ENCODE data around the gene LUZP2.

LUZP2 gene

GRCh38 chr11:24731554-24731953, 234.7 kb downstream of the LUZP2 start:
- no peak for DNase-seq

DNA sequence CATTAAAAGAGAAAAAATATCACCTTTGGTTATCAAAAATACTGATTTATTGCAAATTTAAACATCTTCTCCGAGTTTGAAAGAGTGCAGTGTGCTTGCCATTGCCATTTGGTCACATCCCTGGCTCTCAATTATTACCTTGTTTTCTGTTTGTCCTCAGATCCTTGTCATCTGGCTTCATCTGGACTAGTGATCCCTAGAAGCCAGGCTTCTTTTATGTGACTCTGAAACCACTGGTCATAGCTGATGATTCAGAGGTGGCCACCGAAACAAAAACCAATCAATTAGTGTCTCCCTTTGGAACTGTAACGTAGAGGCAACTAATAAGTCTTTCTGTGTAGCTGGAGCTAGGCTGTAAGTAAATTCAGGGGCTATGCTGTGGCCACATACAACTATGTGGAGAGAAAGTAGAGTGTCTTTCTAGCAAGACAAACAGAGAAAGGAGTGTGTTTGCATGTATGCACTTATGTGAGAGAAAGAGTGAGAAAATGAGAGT, 237.9 kb downstream of the LUZP2 start:
- DNase-seq = no peak

GRCh38 chr11:24738972-24739371, 242.1 kb downstream of the LUZP2 start:
- DNase-seq = no peak

DNA sequence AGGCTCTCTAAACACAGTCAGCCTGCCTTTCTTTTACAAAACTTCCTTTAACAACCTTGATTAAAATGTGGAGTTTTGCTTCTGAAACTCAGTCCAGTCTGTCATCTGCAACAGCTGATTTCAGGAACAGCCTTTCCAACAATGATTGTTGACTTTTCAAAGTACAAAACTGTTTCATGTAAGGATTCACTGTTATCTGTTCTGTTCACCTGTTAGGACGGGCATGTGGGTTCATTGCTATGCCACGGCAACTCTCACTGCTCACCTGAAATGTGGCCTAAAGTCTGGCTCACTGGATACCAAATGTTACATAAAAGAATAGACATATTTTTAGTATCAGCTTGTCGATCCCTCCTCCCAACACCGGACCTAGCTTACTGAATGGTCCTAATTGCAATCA, 242.8 kb downstream of the LUZP2 start:
- no peak for DNase-seq

DNA sequence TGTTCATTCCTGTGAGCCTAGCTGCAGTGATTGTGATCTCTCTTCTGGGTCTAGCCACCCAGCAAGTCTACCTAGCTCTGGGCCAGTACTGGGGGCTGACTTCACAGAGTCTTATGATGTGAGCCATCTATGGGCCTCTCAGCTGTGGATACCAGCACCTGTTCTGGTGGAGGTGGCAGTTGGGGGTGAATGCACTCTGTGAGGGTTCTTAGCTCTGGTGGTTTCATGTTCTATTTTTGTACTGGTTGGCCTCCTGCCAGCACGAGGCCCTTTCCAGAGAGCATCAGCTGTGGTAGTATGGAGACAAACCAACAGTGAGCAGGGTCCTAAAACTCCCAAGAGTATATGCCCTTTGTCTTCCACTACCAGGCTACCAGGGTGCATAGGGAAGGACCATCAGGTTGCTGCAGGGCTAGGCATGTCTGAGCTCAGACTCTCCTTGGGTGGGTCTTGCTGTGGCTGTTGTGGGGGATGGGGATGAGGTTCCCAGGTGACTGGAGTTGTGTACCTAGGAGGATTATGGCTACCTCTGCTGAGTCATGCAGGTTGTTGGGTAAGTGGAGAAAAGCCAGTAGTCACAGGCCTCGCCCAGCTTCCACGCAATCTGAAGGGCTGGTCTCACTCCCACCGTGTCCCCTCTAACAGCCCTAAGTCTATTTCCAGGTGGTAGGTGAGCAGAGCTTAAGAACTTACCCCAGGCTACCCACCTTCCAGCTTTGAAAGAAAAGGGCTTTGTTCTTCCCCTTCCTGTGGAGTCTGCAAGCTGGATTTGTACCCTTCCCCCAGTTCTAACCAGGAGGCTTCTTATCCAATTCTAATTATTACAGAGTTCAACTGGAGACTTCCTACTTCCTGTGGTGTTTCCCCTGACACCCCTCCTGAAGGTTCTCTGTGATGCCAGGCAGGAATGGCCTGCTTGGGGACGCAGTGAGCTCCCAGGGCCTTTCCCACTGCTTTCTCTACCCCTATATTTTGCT, 250.7 kb downstream of the LUZP2 start:
- no peak for DNase-seq

DNA sequence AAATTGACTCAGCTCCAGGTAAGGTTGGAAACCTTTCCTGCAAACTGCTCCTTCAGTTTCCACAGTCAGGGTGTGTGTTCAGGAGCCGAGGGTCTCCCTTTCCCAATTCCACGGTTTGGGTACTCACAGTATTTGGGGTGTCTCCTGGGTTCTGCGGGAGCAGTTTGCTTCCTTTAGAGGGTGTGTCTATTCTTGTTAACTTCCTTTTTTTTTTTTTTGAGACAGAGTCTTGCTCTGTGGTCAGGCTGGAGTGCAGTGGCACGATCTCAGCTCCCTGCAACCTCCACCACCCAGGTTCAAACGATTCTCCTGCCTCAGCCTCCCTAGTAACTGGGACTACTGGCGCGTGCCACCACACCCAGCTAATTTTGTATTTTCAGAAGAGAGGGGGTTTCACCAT, 251.4 kb downstream of the LUZP2 start:
- DNase-seq = no peak

GRCh38 chr11:24754406-24754805, 257.6 kb downstream of the LUZP2 start:
- no peak for DNase-seq

- no peak for DNase-seq
Measured at GRCh38 chr11:24755260-24755839, 258.5 kb downstream of the LUZP2 start.

DNA sequence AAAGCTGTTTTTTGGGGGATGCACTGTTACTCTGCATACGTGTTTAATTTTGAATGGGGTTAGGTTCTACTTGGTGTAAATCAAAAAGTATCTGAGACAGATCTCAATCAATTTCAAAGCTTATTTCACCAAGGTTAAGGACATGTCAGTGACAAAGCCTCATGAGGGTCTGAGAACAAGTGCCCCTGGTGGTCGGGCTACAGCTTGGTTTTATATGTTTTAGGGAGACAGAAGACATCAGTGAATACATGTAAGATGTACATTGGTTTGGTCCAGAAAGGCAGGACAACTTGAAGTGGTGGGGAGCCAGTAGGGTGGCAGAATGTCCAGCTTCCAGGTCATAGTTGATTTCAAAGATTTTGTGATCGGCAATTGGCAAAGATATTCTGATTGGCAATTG, 262.9 kb downstream of the LUZP2 start:
- no peak for DNase-seq

DNA sequence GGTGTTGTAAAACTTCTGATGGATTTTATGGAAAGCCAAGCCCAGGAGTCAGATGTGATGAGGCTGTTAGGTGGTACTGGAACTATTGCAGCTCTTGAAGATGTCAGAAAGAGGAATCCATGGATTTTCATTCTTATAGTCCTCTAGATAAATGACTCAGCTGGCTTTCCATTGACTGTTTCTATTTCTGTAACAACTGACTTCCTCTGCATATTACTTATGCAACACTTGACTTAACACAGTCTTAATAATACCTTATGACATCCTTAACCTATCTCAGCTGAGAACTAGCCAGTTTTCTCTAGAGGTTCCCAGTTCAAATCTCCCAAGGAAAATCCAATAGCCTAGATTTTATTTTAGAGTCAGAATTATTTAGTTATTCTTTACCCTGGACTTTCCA, 263.8 kb downstream of the LUZP2 start:
- DNase-seq = no peak

- DNase-seq = no peak
Measured at GRCh38 chr11:24762076-24762475, 265.2 kb downstream of the LUZP2 start.

DNA sequence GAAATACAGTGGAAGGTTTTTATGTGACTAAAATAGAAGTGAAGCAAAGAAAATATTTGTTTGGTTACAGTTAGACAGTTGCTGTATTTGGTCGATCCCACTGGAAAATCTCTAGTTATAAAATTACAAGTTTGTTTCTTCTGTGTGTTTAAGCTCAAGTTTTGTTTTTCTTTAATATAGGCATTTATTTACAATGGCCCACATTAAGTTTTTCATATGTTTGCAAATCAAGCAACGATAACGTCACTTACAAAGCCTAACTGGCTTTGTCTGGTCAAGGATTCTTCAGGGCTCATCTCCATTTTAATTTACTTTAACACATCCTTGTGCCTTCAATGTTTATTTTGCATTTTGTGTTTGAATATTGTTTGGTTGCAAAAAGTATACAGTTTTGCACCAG, 270.6 kb downstream of the LUZP2 start:
- DNase-seq = no peak

- no peak for DNase-seq
Measured at GRCh38 chr11:24773322-24773721, 276.5 kb downstream of the LUZP2 start.

DNA sequence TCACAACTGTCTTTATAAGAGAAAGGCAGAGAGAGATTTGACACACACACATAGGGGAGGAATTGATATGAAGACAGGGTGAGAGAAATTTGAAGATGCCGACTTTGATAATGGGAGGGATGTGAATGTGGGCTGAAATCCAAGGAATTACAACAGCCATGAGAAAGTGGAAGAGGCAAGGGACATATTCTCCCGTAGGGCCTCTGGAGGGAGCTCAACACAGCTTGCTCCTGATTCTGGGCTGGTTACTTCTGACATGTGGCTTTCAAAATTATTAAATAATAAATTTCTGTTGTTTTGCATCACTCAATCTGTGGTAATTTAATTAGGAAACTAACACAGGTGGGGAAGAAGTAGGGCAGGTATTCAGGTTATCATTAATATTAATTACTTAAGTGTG, 282.9 kb downstream of the LUZP2 start:
- no peak for DNase-seq

- no peak for DNase-seq
Measured at GRCh38 chr11:24781288-24781687, 284.4 kb downstream of the LUZP2 start.

- DNase-seq = no peak
Measured at GRCh38 chr11:24793479-24793878, 296.6 kb downstream of the LUZP2 start.

GRCh38 chr11:24794064-24794463, 297.2 kb downstream of the LUZP2 start:
- no peak for DNase-seq

DNA sequence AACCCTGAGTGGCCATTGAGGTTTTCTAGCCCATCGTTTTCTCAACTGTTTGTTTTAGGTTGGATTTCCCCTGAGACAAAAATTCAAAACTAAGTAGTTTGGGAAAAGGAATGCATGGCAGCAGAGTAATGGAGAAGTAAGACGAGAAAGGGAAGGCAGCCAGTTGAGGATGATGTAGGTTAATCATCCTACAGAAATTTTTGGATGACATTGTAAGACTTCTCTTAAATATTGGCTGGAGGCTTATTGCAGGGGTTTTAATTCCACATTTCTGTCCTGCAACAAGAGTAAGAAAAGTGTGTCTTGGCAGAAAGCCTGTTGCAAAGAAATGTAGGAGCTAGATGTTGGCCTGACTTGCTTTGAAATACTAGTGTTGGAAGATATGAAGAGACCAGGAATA, 308.8 kb downstream of the LUZP2 start:
- DNase-seq = no peak

DNA sequence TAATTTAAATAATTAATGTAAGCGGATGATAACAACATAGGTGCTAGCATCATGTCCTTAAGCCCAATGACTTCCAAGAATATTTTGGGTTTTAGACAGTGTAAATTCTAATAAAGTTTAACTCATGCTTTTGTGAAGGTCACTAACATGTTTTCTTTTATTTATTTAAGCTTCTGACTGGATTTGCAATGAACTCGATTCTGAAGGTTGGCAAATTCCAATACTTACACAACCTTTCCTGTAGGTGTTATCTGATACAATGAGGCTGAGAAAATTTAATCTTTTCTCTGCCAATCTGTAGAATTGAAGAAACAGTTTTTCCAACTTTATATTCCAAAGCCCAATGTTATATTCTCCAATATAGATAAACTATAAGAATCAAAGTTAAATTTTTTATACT, 311.3 kb downstream of the LUZP2 start:
- DNase-seq = no peak

- no peak for DNase-seq
Measured at GRCh38 chr11:24819006-24819405, 322.2 kb downstream of the LUZP2 start.

GRCh38 chr11:24819863-24820434, 323.1 kb downstream of the LUZP2 start:
- DNase-seq = no peak

- DNase-seq = no peak
Measured at GRCh38 chr11:24820541-24820940, 323.7 kb downstream of the LUZP2 start.

DNA sequence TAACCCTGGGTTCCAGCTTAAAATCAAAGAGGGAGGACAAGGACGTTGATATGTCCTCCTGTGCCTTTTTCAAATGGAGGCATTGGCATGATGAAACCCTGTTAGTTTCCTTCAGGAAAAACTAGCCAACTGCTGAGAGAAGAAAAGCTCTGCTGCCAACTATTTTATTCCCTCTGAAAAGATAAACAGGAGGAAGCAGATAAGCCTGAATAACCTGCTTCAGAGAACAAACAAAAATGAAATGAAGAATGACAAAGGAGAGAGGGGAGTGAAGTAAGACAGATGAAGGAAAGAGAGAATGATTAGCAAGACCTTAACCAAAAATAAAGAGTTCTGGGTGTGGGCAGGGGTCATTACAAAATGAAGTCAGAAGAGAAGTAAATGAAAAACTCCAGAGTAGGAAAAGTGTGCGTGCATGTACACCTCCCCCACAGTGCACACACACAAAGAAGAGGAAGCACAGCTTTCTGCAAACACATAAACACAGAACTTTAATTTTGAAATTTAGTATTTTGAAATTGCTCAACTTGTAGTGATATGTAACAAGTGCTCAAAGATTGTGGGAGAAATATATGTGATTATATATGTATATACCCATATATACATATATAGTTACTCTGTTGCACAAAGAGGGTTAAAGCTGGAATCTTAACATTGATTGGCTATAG, 332.2 kb downstream of the LUZP2 start:
- no peak for DNase-seq
